ENCODE data around the gene SYTL5.

Gene SYTL5

GRCh38 chrX:38154340-38154739, 148.0 kb downstream of the SYTL5 start:
- no peak for DNase-seq

DNA sequence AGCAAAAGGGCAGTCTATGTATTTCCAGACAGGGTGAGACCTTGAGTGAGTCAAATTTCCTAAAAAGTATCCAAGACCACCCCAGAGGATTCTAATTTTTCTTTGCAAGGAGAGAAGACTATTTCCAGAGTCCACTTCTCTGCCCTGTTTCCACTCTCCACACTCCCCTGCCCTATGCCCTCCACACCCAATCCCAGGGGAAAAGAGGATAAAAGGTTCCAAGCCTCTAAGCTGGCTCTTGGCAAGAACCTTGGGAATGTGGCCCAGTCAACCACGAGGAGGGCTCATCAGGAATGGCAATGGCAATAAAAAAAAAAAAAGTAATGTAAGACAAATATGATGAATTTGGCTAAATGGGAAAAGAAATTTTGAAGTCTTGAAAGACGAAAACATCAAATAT, 148.5 kb downstream of the SYTL5 start:
- no peak for DNase-seq

- DNase-seq, result no peak
Measured at GRCh38 chrX:38156838-38157237, 150.5 kb downstream of the SYTL5 start.

DNA sequence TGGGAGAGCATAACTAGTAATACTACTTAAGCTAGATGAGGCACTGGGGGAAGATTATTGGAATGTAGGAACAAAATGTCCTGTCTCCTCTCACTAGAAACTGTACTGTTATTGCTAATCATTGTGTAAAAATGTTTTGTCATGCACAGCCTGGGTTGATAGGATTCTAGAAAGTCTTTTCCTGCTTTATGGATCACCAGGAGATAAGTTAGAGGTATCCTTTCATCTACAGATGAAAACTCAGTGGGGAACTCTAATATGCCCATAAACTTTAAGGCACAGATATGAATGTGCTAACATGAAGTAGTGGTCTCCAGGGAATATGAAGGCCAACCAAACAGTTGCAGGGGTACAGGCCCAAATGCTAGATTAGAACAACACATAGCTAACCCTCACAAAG, 156.8 kb downstream of the SYTL5 start:
- no peak for DNase-seq

- no peak for DNase-seq
Measured at GRCh38 chrX:38165023-38165422, 158.7 kb downstream of the SYTL5 start.

DNA sequence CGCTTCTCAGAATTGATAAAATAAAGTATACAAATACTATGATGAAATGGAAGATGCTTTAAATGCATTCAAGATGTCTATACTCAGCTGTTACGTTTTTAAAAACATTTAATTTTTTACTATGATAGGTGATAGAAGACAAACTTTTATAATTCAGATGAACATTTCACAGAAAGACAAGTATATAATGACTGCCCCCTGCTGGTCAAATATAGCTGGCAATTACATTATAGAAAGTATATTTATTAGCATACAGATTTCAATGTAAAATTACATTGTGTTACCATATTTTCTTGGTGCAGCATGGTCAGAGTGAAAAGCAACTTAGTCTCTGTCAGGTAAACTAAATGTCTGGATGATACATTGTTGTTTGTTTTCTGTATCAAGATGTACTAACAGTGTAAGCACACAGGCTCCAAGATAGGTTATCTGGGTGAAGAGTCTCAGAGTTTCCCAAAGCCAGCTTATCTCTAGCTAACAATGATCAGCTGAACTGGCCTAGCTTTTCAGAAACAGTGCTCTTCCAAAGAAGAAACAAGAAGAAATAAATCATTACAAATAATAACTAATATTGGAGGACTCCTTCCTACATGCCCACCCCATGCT, 160.2 kb downstream of the SYTL5 start:
- DNase-seq, result no peak

- DNase-seq, result no peak
Measured at GRCh38 chrX:38170556-38170955, 164.2 kb downstream of the SYTL5 start.

DNA sequence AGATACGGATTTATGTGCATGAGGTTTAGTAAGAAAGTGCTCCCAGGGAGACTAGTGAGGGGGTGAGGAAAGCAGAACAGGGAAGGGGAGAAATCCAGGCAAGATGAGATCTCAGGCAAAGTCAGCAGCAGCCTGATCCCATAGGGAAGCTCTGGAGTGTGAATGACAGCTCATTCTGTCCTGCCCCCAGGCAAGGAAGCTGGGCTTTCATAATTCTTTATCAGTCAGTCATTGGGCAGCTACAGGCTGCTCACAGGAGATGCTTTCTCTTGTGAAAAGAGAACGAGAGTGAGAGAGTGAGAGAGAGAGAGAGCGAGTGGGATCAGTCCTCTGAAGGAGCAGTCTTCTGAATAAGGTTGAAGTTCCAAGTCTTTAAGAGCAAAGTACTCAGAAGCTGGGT, 166.2 kb downstream of the SYTL5 start:
- no peak for DNase-seq

DNA sequence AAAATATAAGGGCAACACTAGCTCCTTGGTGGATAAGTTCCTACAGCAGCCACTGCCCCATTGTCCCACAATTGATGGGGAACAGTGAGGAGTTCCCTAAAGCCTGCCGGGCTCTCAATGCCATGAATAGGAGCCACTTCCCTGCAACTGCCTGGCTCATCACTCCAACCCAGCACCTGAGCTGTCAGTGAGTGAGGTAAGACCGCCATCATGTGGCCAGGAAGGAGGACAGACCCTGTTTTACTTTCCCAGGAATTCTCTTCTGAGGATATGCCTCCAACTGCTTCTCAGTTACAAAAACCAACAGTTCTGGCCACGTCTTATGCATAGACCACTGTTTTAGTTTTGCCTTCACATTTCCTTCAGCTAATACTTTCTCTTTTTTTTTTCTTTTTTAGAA, 168.8 kb downstream of the SYTL5 start:
- DNase-seq, result no peak

DNA sequence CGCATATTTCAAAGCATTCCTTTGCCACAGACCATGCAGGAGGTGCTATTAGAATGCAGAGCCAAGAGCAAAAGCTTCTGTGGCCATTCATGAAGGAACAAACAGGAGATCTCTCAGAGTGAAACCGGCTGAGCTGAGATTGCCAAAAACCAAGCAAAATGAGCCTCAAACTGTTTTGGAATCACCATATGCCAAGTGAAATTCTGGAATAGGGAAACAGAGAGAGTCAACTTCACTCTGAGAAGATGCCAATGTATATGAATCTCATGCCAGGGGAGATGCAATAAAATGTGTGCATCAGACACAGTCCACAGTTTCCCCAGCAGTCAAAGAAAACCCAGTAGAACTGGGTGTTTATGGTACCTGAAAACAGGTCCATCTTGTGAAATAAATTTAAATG, 172.0 kb downstream of the SYTL5 start:
- no peak for DNase-seq

All from activated CD4-positive, alpha-beta T cell treated with anti-CD3 and anti-CD28 coated beads, Interleukin-2, amount 50 U/mL, for 1 hour (primary cell).